H1 (cell line): ENCODE measurements around the gene TTC32. TPM values are rescaled to one million over a fixed set of nuclear protein-coding genes. Genes with fewer than 3 reads are reported as not detected.

ENCODE experiments used
- ASH2L ChIP-seq: fragments of 200-600, 300-600 bp; sonication (generic); IDR thresholded peaks from one replicate; pipeline ENCODE4 v1.7.1; 2017; ENCODE audit warnings: low read length
- ATF3 ChIP-seq: IDR thresholded peaks from 2 replicates; pipeline ENCODE4 v1.6.1; 2011; ENCODE audit warnings: low read depth, mild to moderate bottlenecking, low read length; ENCODE audit not compliant: insufficient read depth
- BCL11A ChIP-seq, 2 experiments: IDR thresholded peaks; one replicate each; pipeline ENCODE4 v1.6.1; 2011; ENCODE audit warnings: low read depth in 2 of 2, low read length in 2 of 2, mild to moderate bottlenecking in 2 of 2
- CEBPB ChIP-seq: IDR thresholded peaks from 2 replicates; pipeline ENCODE4 v1.6.1; 2012; ENCODE audit warnings: low read depth, low read length
- EGR1 ChIP-seq: IDR thresholded peaks from 2 replicates; pipeline ENCODE4 v1.6.1; 2011; ENCODE audit warnings: low read depth, low read length, borderline replicate concordance
- NANOG ChIP-seq: IDR thresholded peaks from 2 replicates; pipeline ENCODE4 v1.6.1; 2011; ENCODE audit warnings: low read length, low read depth, mild to moderate bottlenecking, inconsistent platforms; ENCODE audit not compliant: insufficient read depth, poor library complexity, severe bottlenecking
- POLR2A ChIP-seq, 2 experiments: IDR thresholded peaks; 1 replicate in 1 of 2; 2 replicates in 1 of 2; pipeline ENCODE4 v1.6.1; 2011; ENCODE audit warnings: low read depth in 2 of 2, low read length in 2 of 2, mild to moderate bottlenecking in 2 of 2; ENCODE audit errors: control extremely low read depth in 1 of 2
- SIN3A ChIP-seq, 2 experiments: IDR thresholded peaks in 1 of 2; conservative IDR thresholded peaks in 1 of 2; 2 replicates each; pipeline ENCODE4 v1.6.1; 2011 to 2012; ENCODE audit warnings: low read length in 2 of 2, improper control_type of control experiment in 1 of 2, low read depth in 1 of 2, mild to moderate bottlenecking in 1 of 2
- SP2 ChIP-seq: IDR thresholded peaks from 2 replicates; pipeline ENCODE4 v1.6.1; 2012; ENCODE audit warnings: mild to moderate bottlenecking, low read length, inconsistent platforms
- SUZ12 ChIP-seq: fragments of 200-600 bp; sonication (generic); IDR thresholded peaks from 2 replicates; pipeline ENCODE4 v1.6.1; 2012; ENCODE audit warnings: mild to moderate bottlenecking, inconsistent platforms, low read length, moderate library complexity, mixed read lengths
- TBP ChIP-seq: IDR thresholded peaks from 2 replicates; pipeline ENCODE4 v1.6.1; 2011; ENCODE audit warnings: low read depth, low read length, improper control_type of control experiment
- polyA plus RNA-seq, 7 experiments: library from polyadenylated mRNA; depleted of rRNA in 3 of 7; stranded (reverse) in 5 of 7; unstranded in 2 of 7; fragments of >200 nt in 5 of 7; fragments of 200-250 nt in 2 of 7; gene quantifications; 1 replicate in 5 of 7; 2 replicates in 1 of 7; 4 replicates in 1 of 7; pipeline versions ENCODE4 v1.2.1 to v1.2.3, GENCODE V29; 2011 to 2013; ENCODE audit warnings: missing spikeins in 2 of 7, mixed read lengths in 2 of 7
- total RNA-seq: library from RNA; stranded (reverse); fragmentation: NEBNext Ultra II Directional; extraction: Animal tissue kit (Norgen Biotek cat#: 25700); gene quantifications from 2 replicates; pipeline ENCODE4 v1.2.1, GENCODE V29; 2021
- TF ChIP-seq, protein P1 (sequence below): fragments of 300-600 bp; sonication (generic); IDR thresholded peaks from 2 replicates; pipeline ENCODE4 v1.7.1; 2012; ENCODE audit warnings: low read length, moderate library complexity, mild to moderate bottlenecking, inconsistent platforms; ENCODE audit not compliant: insufficient replicate concordance

The TTC32 gene
- total and polyA plus RNA-seq, 2 of the 8 experiments (the other 6 are each of a cell fraction or from before 2014, with no cell fraction given), result 6.8 to 8.7 TPM

DNA sequence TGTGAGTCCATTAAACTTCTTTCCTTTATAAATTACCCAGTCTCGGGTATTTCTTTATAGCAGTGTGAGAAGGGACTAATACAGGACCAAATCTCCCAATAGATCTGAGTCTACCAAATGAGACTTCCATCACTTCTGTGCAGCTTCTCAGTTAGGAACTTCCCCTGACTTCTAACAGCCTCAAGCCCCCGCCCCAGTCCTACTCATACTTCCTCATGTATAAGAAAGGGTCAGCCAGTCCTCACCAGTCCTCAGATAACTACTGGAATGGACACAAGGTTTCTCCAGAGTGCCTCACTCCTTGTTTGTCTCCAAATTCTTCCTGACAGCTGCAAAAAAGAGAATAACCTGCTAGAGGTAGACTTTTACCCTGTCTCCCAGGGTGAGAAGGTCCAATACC, 19.5 kb downstream of the TTC32 start (continued):
- TF ChIP-seq, protein P1, sequence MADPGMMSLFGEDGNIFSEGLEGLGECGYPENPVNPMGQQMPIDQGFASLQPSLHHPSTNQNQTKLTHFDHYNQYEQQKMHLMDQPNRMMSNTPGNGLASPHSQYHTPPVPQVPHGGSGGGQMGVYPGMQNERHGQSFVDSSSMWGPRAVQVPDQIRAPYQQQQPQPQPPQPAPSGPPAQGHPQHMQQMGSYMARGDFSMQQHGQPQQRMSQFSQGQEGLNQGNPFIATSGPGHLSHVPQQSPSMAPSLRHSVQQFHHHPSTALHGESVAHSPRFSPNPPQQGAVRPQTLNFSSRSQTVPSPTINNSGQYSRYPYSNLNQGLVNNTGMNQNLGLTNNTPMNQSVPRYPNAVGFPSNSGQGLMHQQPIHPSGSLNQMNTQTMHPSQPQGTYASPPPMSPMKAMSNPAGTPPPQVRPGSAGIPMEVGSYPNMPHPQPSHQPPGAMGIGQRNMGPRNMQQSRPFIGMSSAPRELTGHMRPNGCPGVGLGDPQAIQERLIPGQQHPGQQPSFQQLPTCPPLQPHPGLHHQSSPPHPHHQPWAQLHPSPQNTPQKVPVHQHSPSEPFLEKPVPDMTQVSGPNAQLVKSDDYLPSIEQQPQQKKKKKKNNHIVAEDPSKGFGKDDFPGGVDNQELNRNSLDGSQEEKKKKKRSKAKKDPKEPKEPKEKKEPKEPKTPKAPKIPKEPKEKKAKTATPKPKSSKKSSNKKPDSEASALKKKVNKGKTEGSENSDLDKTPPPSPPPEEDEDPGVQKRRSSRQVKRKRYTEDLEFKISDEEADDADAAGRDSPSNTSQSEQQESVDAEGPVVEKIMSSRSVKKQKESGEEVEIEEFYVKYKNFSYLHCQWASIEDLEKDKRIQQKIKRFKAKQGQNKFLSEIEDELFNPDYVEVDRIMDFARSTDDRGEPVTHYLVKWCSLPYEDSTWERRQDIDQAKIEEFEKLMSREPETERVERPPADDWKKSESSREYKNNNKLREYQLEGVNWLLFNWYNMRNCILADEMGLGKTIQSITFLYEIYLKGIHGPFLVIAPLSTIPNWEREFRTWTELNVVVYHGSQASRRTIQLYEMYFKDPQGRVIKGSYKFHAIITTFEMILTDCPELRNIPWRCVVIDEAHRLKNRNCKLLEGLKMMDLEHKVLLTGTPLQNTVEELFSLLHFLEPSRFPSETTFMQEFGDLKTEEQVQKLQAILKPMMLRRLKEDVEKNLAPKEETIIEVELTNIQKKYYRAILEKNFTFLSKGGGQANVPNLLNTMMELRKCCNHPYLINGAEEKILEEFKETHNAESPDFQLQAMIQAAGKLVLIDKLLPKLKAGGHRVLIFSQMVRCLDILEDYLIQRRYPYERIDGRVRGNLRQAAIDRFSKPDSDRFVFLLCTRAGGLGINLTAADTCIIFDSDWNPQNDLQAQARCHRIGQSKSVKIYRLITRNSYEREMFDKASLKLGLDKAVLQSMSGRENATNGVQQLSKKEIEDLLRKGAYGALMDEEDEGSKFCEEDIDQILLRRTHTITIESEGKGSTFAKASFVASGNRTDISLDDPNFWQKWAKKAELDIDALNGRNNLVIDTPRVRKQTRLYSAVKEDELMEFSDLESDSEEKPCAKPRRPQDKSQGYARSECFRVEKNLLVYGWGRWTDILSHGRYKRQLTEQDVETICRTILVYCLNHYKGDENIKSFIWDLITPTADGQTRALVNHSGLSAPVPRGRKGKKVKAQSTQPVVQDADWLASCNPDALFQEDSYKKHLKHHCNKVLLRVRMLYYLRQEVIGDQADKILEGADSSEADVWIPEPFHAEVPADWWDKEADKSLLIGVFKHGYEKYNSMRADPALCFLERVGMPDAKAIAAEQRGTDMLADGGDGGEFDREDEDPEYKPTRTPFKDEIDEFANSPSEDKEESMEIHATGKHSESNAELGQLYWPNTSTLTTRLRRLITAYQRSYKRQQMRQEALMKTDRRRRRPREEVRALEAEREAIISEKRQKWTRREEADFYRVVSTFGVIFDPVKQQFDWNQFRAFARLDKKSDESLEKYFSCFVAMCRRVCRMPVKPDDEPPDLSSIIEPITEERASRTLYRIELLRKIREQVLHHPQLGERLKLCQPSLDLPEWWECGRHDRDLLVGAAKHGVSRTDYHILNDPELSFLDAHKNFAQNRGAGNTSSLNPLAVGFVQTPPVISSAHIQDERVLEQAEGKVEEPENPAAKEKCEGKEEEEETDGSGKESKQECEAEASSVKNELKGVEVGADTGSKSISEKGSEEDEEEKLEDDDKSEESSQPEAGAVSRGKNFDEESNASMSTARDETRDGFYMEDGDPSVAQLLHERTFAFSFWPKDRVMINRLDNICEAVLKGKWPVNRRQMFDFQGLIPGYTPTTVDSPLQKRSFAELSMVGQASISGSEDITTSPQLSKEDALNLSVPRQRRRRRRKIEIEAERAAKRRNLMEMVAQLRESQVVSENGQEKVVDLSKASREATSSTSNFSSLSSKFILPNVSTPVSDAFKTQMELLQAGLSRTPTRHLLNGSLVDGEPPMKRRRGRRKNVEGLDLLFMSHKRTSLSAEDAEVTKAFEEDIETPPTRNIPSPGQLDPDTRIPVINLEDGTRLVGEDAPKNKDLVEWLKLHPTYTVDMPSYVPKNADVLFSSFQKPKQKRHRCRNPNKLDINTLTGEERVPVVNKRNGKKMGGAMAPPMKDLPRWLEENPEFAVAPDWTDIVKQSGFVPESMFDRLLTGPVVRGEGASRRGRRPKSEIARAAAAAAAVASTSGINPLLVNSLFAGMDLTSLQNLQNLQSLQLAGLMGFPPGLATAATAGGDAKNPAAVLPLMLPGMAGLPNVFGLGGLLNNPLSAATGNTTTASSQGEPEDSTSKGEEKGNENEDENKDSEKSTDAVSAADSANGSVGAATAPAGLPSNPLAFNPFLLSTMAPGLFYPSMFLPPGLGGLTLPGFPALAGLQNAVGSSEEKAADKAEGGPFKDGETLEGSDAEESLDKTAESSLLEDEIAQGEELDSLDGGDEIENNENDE, result no peak
- TF ChIP-seq TBP, result no peak
- no peak for TF ChIP-seq POLR2A (IDR thresholded peaks at IDR 0.05; ENCODE audit: control extremely low read depth in 1 of 2, low read depth in 2 of 2, low read length in 2 of 2)
- no peak for TF ChIP-seq NANOG
- TF ChIP-seq CEBPB, result no peak
- no peak for TF ChIP-seq SUZ12
- TF ChIP-seq SP2, result no peak
- no peak for TF ChIP-seq ATF3
- no peak for TF ChIP-seq EGR1
- no peak for TF ChIP-seq ASH2L
- no peak for TF ChIP-seq BCL11A (IDR thresholded peaks at IDR 0.05; ENCODE audit: low read depth in 2 of 2, low read length in 2 of 2)
- TF ChIP-seq SIN3A (conservative IDR thresholded peaks at IDR 0.05 in 1 of 2, IDR thresholded peaks at IDR 0.05 in 1 of 2; ENCODE audit: low read depth in 1 of 2, low read length in 2 of 2), result no peak
